SK-N-SH (cell line): ENCODE results near the gene CCDC91. TPM values are rescaled to one million over a fixed set of nuclear protein-coding genes. Genes with fewer than 3 reads are reported as not detected.

Source experiments
- CTCF ChIA-PET: fragments of 300-600, 350-600 bp; formaldehyde crosslinking; extraction: SDS; loops from one replicate; lab custom pipeline; 2021; lab: Yijun Ruan, JAX
- POLR2A ChIA-PET: fragments of 350-600 bp; sonication (Branson Sonifier 250); formaldehyde crosslinking; extraction: SDS; loops from one replicate; lab custom pipeline; 2020; ENCODE audit warnings: antibody characterized with exemption, inconsistent platforms; lab: Yijun Ruan, JAX
- DNase-seq: peaks from one replicate; pipeline ENCODE4 v3.0.0; 2012
- H2AFZ ChIP-seq: fragments of 200-600 bp; sonication (generic); 2 replicates; pipeline ENCODE4 v1.8.1; 2016; ENCODE audit warnings: antibody characterized with exemption, mild to moderate bottlenecking, low read depth
- H3F3A ChIP-seq: fragments of 200-600 bp; sonication (generic); replicated peaks from 2 replicates; pipeline ENCODE3; 2016; ENCODE audit warnings: antibody characterized with exemption, mild to moderate bottlenecking; ENCODE audit not compliant: insufficient read depth
- H3K27ac ChIP-seq, 2 experiments: fragments of 200-500 bp in 1 of 2; fragments of 200-600 bp in 1 of 2; sonication (Bioruptor generic) in 1 of 2; sonication (generic), shearing (Covaris generic) in 1 of 2; 2 replicates each; pipeline versions ENCODE4 v1.5.1 to v1.6.1; 2014 to 2016; ENCODE audit warnings: low read depth in 2 of 2, inconsistent platforms in 1 of 2, low read length in 1 of 2, mild to moderate bottlenecking in 1 of 2, mixed read lengths in 1 of 2
- H3K27me3 ChIP-seq: fragments of 200-600 bp; sonication (generic), shearing (Covaris generic); 2 replicates; pipeline ENCODE4 v1.6.1; 2016; ENCODE audit warnings: mixed run types; ENCODE audit not compliant: insufficient read depth
- H3K36me3 ChIP-seq, 2 experiments: fragments of 200-500 bp in 1 of 2; fragments of 200-600 bp in 1 of 2; sonication (Bioruptor generic) in 1 of 2; sonication (generic) in 1 of 2; replicated peaks in 1 of 2; 2 replicates each; pipeline versions ENCODE3 to v1.5.1; 2014 to 2016; ENCODE audit warnings: low read length in 1 of 2, mild to moderate bottlenecking in 1 of 2; ENCODE audit not compliant: insufficient read depth in 2 of 2, control insufficient read depth in 1 of 2
- H3K4me1 ChIP-seq, 2 experiments: fragments of 200-500 bp in 1 of 2; fragments of 200-600 bp in 1 of 2; sonication (Bioruptor generic) in 1 of 2; sonication (generic), shearing (Covaris generic) in 1 of 2; 2 replicates each; pipeline versions ENCODE4 v1.5.1 to v1.6.1; 2014 to 2016; ENCODE audit warnings: low read depth in 1 of 2, low read length in 1 of 2, mixed run types in 1 of 2; ENCODE audit not compliant: insufficient read depth in 2 of 2, control insufficient read depth in 1 of 2
- H3K4me2 ChIP-seq: fragments of 200-600 bp; sonication (generic), shearing (Covaris generic); 2 replicates; pipeline ENCODE4 v1.6.1; 2017; ENCODE audit warnings: mixed run types
- H3K4me3 ChIP-seq, 2 experiments: fragments of 200-500 bp in 1 of 2; fragments of 200-600 bp in 1 of 2; sonication (Bioruptor generic) in 1 of 2; sonication (generic), shearing (Covaris generic) in 1 of 2; 2 replicates each; pipeline versions ENCODE4 v1.5.1 to v1.8.1; 2014 to 2016; ENCODE audit warnings: low read depth in 2 of 2, inconsistent platforms in 1 of 2, low read length in 1 of 2, mild to moderate bottlenecking in 1 of 2, mixed read lengths in 1 of 2, moderate library complexity in 1 of 2
- H3K79me2 ChIP-seq: fragments of 200-600 bp; sonication (generic); 2 replicates; pipeline ENCODE4 v1.8.1; 2017; ENCODE audit warnings: mild to moderate bottlenecking; ENCODE audit not compliant: insufficient read depth
- H3K9ac ChIP-seq: fragments of 200-600 bp; sonication (generic); 2 replicates; pipeline ENCODE4 v1.6.1; 2017; ENCODE audit warnings: mixed run types
- H3K9me2 ChIP-seq: fragments of 200-600 bp; sonication (generic); 2 replicates; pipeline ENCODE4 v1.6.1; 2017; ENCODE audit warnings: mixed run types
- H3K9me3 ChIP-seq: fragments of 200-600 bp; sonication (generic); 2 replicates; pipeline ENCODE4 v1.6.1; 2017; ENCODE audit warnings: mixed run types, mild to moderate bottlenecking, moderate library complexity
- H4K20me1 ChIP-seq: fragments of 200-600 bp; sonication (generic); 2 replicates; pipeline ENCODE4 v1.6.1; 2017; ENCODE audit warnings: mild to moderate bottlenecking, mixed run types; ENCODE audit not compliant: insufficient read depth
- CTCF ChIP-seq: fragments of 200-600 bp; sonication (generic); IDR thresholded peaks from 2 replicates; pipeline ENCODE4 v1.6.1; 2017; ENCODE audit warnings: antibody characterized with exemption, mild to moderate bottlenecking, moderate library complexity
- FOSL2 ChIP-seq: IDR thresholded peaks from 2 replicates; pipeline ENCODE4 v1.4.0; 2012; ENCODE audit warnings: low read depth, mild to moderate bottlenecking, moderate library complexity, borderline replicate concordance
- FOXJ3 ChIP-seq: sonication (generic); formaldehyde crosslinking; IDR thresholded peaks from 2 replicates; pipeline ENCODE4 v1.5.1; 2020; ENCODE audit warnings: mild to moderate bottlenecking, missing genetic modification reagents
- IRF3 ChIP-seq: fragments of 150-350 bp; IDR thresholded peaks from 2 replicates; pipeline ENCODE4 v1.6.1; 2016; ENCODE audit warnings: mild to moderate bottlenecking, low read depth, low read length
- JUND ChIP-seq: IDR thresholded peaks from 2 replicates; pipeline ENCODE4 v1.4.0; 2012
- MAX ChIP-seq: IDR thresholded peaks from 2 replicates; pipeline ENCODE4 v1.4.0; 2012; ENCODE audit warnings: low read depth
- NFIC ChIP-seq: IDR thresholded peaks from 2 replicates; pipeline ENCODE4 v1.4.0; 2012; ENCODE audit warnings: borderline replicate concordance
- TAF1 ChIP-seq: IDR thresholded peaks from 2 replicates; pipeline ENCODE4 v1.6.1; 2012; ENCODE audit warnings: low read depth, mild to moderate bottlenecking, low read length, moderate library complexity, borderline replicate concordance
- TEAD4 ChIP-seq: IDR thresholded peaks from 2 replicates; pipeline ENCODE4 v1.4.0; 2012; ENCODE audit warnings: mild to moderate bottlenecking, borderline replicate concordance; ENCODE audit not compliant: insufficient read depth
- WGBS: methylation state at CpG from one replicate; pipeline ENCODE4 v1.1.6; 2017; ENCODE audit warnings: low lambda C conversion rate; 5-methylcytosine and 5-hydroxymethylcytosine counted together
- polyA plus RNA-seq, 3 experiments: library from polyadenylated mRNA; depleted of rRNA; stranded (reverse); fragments of >200 nt; gene quantifications; 2 replicates each; pipeline ENCODE4 v1.2.3, GENCODE V29; 2012

CCDC91 gene
- polyA plus RNA-seq, 1 of the 3 experiments (the other 2 are of a cell fraction) = 13.0 TPM

- DNase-seq = no peak
- H3K9ac ChIP-seq = no peak overlapping the region
- 89% methylated on average over 3 of the region's 3 CpGs for WGBS
- no peak overlapping the region for H2AFZ ChIP-seq
- CTCF ChIA-PET = interaction anchor here (0.6 kb wide), 1 partner anchor 344 kb away, joined by 3 read pairs; no protein-coding TSS in a partner anchor
- no peaks in the 10 kb centered on the region for H3K9me3 ChIP-seq
- no peaks in the 10 kb centered on the region for H3K4me1 ChIP-seq
- H3K27me3 ChIP-seq = no peaks in the 10 kb centered on the region
- POLR2A ChIA-PET = no interaction called here
- TF ChIP-seq MAX (no peak), JUND (no peak), NFIC (peak; percentile 11; the same call in 1 of the 2 replicates)
- no peaks in the 10 kb centered on the region for H4K20me1 ChIP-seq
- H3F3A ChIP-seq = peaks cover 2% of the 10 kb centered on the region
- H3K9me2 ChIP-seq = no peaks in the 10 kb centered on the region
- no peak overlapping the region for H3K4me3 ChIP-seq
- H3K27ac ChIP-seq = no peak overlapping the region
- H3K79me2 ChIP-seq = no peaks in the 10 kb centered on the region
- H3K4me2 ChIP-seq = no peak overlapping the region
- no peaks in the 10 kb centered on the region for H3K36me3 ChIP-seq
Observed at GRCh38 chr12:28424965-28425364, 234.7 kb downstream of the CCDC91 start.

- Histone ChIP-seq H3K9me2 (no peaks in the 10 kb centered on the region), H3K79me2 (no peaks in the 10 kb centered on the region), H3K4me3 (no peak overlapping the region), H3K9me3 (no peaks in the 10 kb centered on the region), H3K4me1 (no peaks in the 10 kb centered on the region), H3K9ac (no peak overlapping the region), H4K20me1 (no peaks in the 10 kb centered on the region), H3K27ac (no peak overlapping the region), H3K4me2 (no peak overlapping the region), H3K36me3 (no peaks in the 10 kb centered on the region), H3K27me3 (no peaks in the 10 kb centered on the region), H3F3A (peaks cover 2% of the 10 kb centered on the region), H2AFZ (no peak overlapping the region)
- no peak for TF ChIP-seq CTCF
- no peak for TF ChIP-seq IRF3
- no peak for TF ChIP-seq FOXJ3 (CRISPR knock-in tag)
- no peak for TF ChIP-seq TAF1
- TF ChIP-seq FOSL2 = no peak
- no peak for TF ChIP-seq TEAD4
- DNase-seq = no peak
- POLR2A ChIA-PET = no interaction called here
- CTCF ChIA-PET = no interaction called here
Observed at GRCh38 chr12:28425526-28425925, 235.3 kb downstream of the CCDC91 start.
